HepG2 (cell line): ENCODE measurements around the gene IL6ST. TPM values are rescaled to one million over a fixed set of nuclear protein-coding genes. Genes with fewer than 3 reads are reported as not detected.
"Not testable (repeated sequence)": the region's sequence is repeated elsewhere in the genome, so short reads cannot be mapped to it uniquely, and the experiment has no call there.

Experiments
- ATAC-seq: fragments of 200-7000 bp; cut with Tn5 transposase; 3 replicates; pipeline ENCODE4 v1.9.1; 2020; ENCODE audit warnings: mild to moderate bottlenecking, moderate library complexity
- BruUV-seq: library from RNA; stranded (reverse); fragments of 400-500 nt; replicated peaks from 2 replicates; lab custom pipeline; 2021; lab: Mats Ljungman, UMichigan
- CTCF ChIA-PET: fragments of 300-600 bp; formaldehyde crosslinking; extraction: SDS; loops from one replicate; lab custom pipeline; 2021; ENCODE audit warnings: low total read pairs, inconsistent platforms, low intra/inter-chr PET ratio; lab: Yijun Ruan, JAX
- POLR2A ChIA-PET: fragments of 350-600 bp; sonication (Branson Sonifier 250); formaldehyde crosslinking; loops from one replicate; lab custom pipeline; 2020; ENCODE audit warnings: antibody characterized with exemption, inconsistent platforms; lab: Yijun Ruan, JAX
- DNase-seq: peaks from one replicate; pipeline ENCODE4 v3.0.0-alpha.2; 2015; ENCODE audit warnings: low spot score
- FAIRE-seq: peaks from 3 replicates; lab custom pipeline; 2011; peaks lifted over from hg19 to GRCh38; lab: Jason Lieb, UNC
- H2AFZ ChIP-seq: one replicate; pipeline ENCODE4 v1.6.1; 2011; ENCODE audit warnings: low read length, inconsistent platforms
- H3K27ac ChIP-seq: fragments of 300-600 bp; 3 replicates; pipeline ENCODE4 v1.8.0; 2011; ENCODE audit warnings: mixed run types, mild to moderate bottlenecking, mixed read lengths, low read length, inconsistent platforms; ENCODE audit not compliant: insufficient read depth; ENCODE audit errors: extremely low read length
- H3K27me3 ChIP-seq, 2 experiments: fragments of 200-600 bp in 1 of 2; 2 replicates in 1 of 2; 3 replicates in 1 of 2; pipeline versions ENCODE4 v1.6.0 to v1.8.0; 2011; ENCODE audit warnings: low read length in 2 of 2, mild to moderate bottlenecking in 2 of 2, moderate library complexity in 2 of 2, inconsistent platforms in 1 of 2; ENCODE audit not compliant: insufficient read depth in 2 of 2, control insufficient read depth in 1 of 2
- H3K36me3 ChIP-seq, 2 experiments: fragments of 200-600 bp in 1 of 2; replicated peaks in 1 of 2; 2 replicates in 1 of 2; 3 replicates in 1 of 2; pipeline versions ENCODE4 v1.5.1 to v1.8.0; 2011; ENCODE audit warnings: low read length in 2 of 2, inconsistent platforms in 1 of 2; ENCODE audit not compliant: insufficient read depth in 2 of 2, control insufficient read depth in 1 of 2
- H3K4me1 ChIP-seq: 2 replicates; pipeline ENCODE4 v1.5.1; 2012; ENCODE audit warnings: low read length, inconsistent platforms; ENCODE audit not compliant: insufficient read depth
- H3K4me2 ChIP-seq: 2 replicates; pipeline ENCODE4 v1.6.0; 2011; ENCODE audit warnings: low read depth, low read length, inconsistent platforms
- H3K4me3 ChIP-seq, 3 experiments: fragments of 200-600 bp in 1 of 3; sonication (generic), shearing (Covaris generic) in 1 of 3; replicated peaks in 1 of 3; 2 replicates each; pipeline ENCODE4 v1.5.1; 2011 to 2016; ENCODE audit warnings: low read length in 3 of 3, inconsistent platforms in 2 of 3, low read depth in 2 of 3, mild to moderate bottlenecking in 2 of 3, control low read depth in 1 of 3, mixed read lengths in 1 of 3; ENCODE audit not compliant: insufficient read depth in 1 of 3
- H3K79me2 ChIP-seq: one replicate; pipeline ENCODE4 v1.6.1; 2011; ENCODE audit warnings: low read length, inconsistent platforms; ENCODE audit not compliant: insufficient read depth
- H3K9ac ChIP-seq: 2 replicates; pipeline ENCODE4 v1.6.0; 2011; ENCODE audit warnings: mild to moderate bottlenecking, low read depth, low read length, inconsistent platforms; ENCODE audit not compliant: insufficient read depth
- H3K9me3 ChIP-seq: 2 replicates; pipeline ENCODE4 v1.5.1; 2012; ENCODE audit warnings: mild to moderate bottlenecking, low read length
- H4K20me1 ChIP-seq: 2 replicates; pipeline ENCODE4 v1.6.0; 2011; ENCODE audit warnings: inconsistent platforms, mild to moderate bottlenecking, low read length, moderate library complexity; ENCODE audit not compliant: insufficient read depth
- ATF1 ChIP-seq: IDR thresholded peaks from 2 replicates; pipeline ENCODE4 v1.6.1; 2016; ENCODE audit warnings: mild to moderate bottlenecking, control low read depth
- CTCF ChIP-seq: sonication (generic); formaldehyde crosslinking; IDR thresholded peaks from 2 replicates; pipeline ENCODE4 v1.5.0; 2020; ENCODE audit warnings: mild to moderate bottlenecking, missing genetic modification reagents, moderate library complexity
- NFE2L2 ChIP-seq: fragments of 150-350 bp; IDR thresholded peaks from 2 replicates; pipeline ENCODE4 v1.6.1; 2014; ENCODE audit warnings: low read length
- PRPF4 ChIP-seq: fragments of 200-400 bp; formaldehyde crosslinking; IDR thresholded peaks from 2 replicates; pipeline ENCODE4 v1.6.1; 2016; ENCODE audit warnings: low read length, low read depth; ENCODE audit not compliant: poor library complexity, severe bottlenecking
- SP1 ChIP-seq, 2 experiments: fragments of 450-650 bp in 1 of 2; sonication (generic) in 1 of 2; formaldehyde crosslinking in 1 of 2; IDR thresholded peaks; 2 replicates each; pipeline versions ENCODE4 v1.4.0 to v1.6.1; 2016 to 2020; ENCODE audit warnings: missing genetic modification reagents in 1 of 2
- SYNCRIP ChIP-seq: fragments of 200-400 bp; formaldehyde crosslinking; IDR thresholded peaks from 2 replicates; pipeline ENCODE4 v1.6.1; 2018; ENCODE audit warnings: mild to moderate bottlenecking, low read depth, low read length; ENCODE audit not compliant: insufficient read depth
- ZFYVE20 ChIP-seq: sonication (generic); formaldehyde crosslinking; IDR thresholded peaks from 2 replicates; pipeline ENCODE4 v1.8.0; 2023; ENCODE audit warnings: low read depth, mild to moderate bottlenecking, moderate library complexity, missing genetic modification reagents, borderline replicate concordance
- ZNF24 ChIP-seq: fragments of 450-650 bp; IDR thresholded peaks from 2 replicates; pipeline ENCODE4 v1.6.1; 2017; ENCODE audit warnings: antibody characterized with exemption, mild to moderate bottlenecking
- ZNF33A ChIP-seq: sonication (generic); formaldehyde crosslinking; IDR thresholded peaks from 2 replicates; pipeline ENCODE4 v1.5.1; 2020; ENCODE audit warnings: missing genetic modification reagents, mild to moderate bottlenecking, moderate library complexity, borderline replicate concordance
- ZNF343 ChIP-seq: sonication (generic); formaldehyde crosslinking; IDR thresholded peaks from 2 replicates; pipeline ENCODE4 v1.4.0; 2020; ENCODE audit warnings: mild to moderate bottlenecking, missing genetic modification reagents
- ZNF574 ChIP-seq: sonication (generic); formaldehyde crosslinking; IDR thresholded peaks from 2 replicates; pipeline ENCODE4 v1.4.0; 2020; ENCODE audit warnings: missing genetic modification reagents
- ZNF605 ChIP-seq: sonication (generic); formaldehyde crosslinking; IDR thresholded peaks from 2 replicates; pipeline ENCODE4 v1.8.0; 2022; ENCODE audit warnings: mild to moderate bottlenecking, missing genetic modification reagents
- ZNF790 ChIP-seq: sonication (generic); formaldehyde crosslinking; IDR thresholded peaks from 2 replicates; pipeline ENCODE4 v1.8.0; 2022; ENCODE audit warnings: missing genetic modification reagents, mild to moderate bottlenecking, borderline replicate concordance
- WGBS: methylation state at CpG from one replicate; pipeline ENCODE4 v1.1.6; 2017; ENCODE audit warnings: low lambda C conversion rate; 5-methylcytosine and 5-hydroxymethylcytosine counted together
- in situ Hi-C: cut with HindIII; loops from 2 replicates; pipeline ENCODE4 v1.10.0; 2017; ENCODE audit warnings: low pct_unique_long_range_greater_than_20kb; ENCODE audit not compliant: extremely low pct_ligation_motif_present
- intact Hi-C: fragments of 100-400 bp; cut with micrococcal nuclease; formaldehyde crosslinking; loops from one replicate; pipeline ENCODE4 v1.10.0; 2022; ENCODE audit not compliant: unreplicated experiment
- polyA plus RNA-seq, 8 experiments: library from polyadenylated mRNA; depleted of rRNA in 3 of 8; stranded (reverse) in 7 of 8; unstranded in 1 of 8; fragments of >200 nt; fragmentation: Illumina TruSeq in 4 of 8; extraction: Trizol in 4 of 8; gene quantifications; 2 replicates each; pipeline versions ENCODE4 v1.2.1 to v1.2.3, GENCODE V29; 2011 to 2016; ENCODE audit warnings: low read depth in 4 of 8, missing spikeins in 1 of 8, mixed read lengths in 1 of 8; ENCODE audit not compliant: insufficient read depth in 1 of 8
- total RNA-seq, 5 experiments: library from RNA; depleted of rRNA; stranded (reverse); fragments of >200 nt; fragmentation: Illumina TruSeq; extraction: Trizol; gene quantifications; 2 replicates each; pipeline ENCODE4 v1.2.3, GENCODE V29; 2016; ENCODE audit warnings: low read depth in 1 of 5

The IL6ST gene
- total and polyA plus RNA-seq, 2 of the 13 experiments (the other 11 are each of a cell fraction or from before 2014, with no cell fraction given), result 66.6 to 166 TPM

GRCh38 chr5:56000221-56000620 lies 5.5 kb upstream of the IL6ST start:
- CTCF ChIA-PET, H3K27me3 ChIP-seq, H3K9ac ChIP-seq, H3K79me2 ChIP-seq, ATAC-seq, H3K4me2 ChIP-seq, H3K36me3 ChIP-seq, POLR2A ChIA-PET, in situ Hi-C loops, H3K9me3 ChIP-seq, H2AFZ ChIP-seq, H4K20me1 ChIP-seq, intact Hi-C loops, BruUV-seq, H3K4me3 ChIP-seq, DNase-seq, H3K27ac ChIP-seq, FAIRE-seq: not testable (repeated sequence)
- WGBS, result 98% methylated on average over 5 of the region's 5 CpGs
- peaks cover 44% of the 10 kb centered on the region for H3K4me1 ChIP-seq

- 98% methylated on average over 6 of the region's 6 CpGs for WGBS
- Histone ChIP-seq H4K20me1 (peaks cover 3% of the 10 kb centered on the region; the same call in 1 of the 2 replicates), H3K4me1 (peaks cover 41% of the 10 kb centered on the region), H3K4me3 (no peak overlapping the region), H3K4me2 (no peak overlapping the region), H2AFZ (no peak overlapping the region), H3K27ac (no peak overlapping the region), H3K27me3 (peaks cover 0 to 4% of the 10 kb centered on the region in 2 experiments; a peak in 1 of 5 replicates), H3K36me3 (no peaks in the 10 kb centered on the region), H3K9ac (no peak overlapping the region), H3K79me2 (peaks cover 17% of the 10 kb centered on the region), H3K9me3 (peaks cover 8% of the 10 kb centered on the region)
- no peak for FAIRE-seq
- ChIA-PET CTCF (no interaction called here), POLR2A (no interaction called here)
- intact Hi-C loops, result no loop called here
- no TSS peak for BruUV-seq
- ATAC-seq, result no peak
- DNase-seq, result no peak
- in situ Hi-C loops, result loop anchor here (25.0 kb wide), 1 partner anchor 863 kb away; no protein-coding TSS in a partner anchor
- TF ChIP-seq ZNF24, result no peak
- TF ChIP-seq ZNF790 (CRISPR knock-in tag), result no peak
- no peak for TF ChIP-seq ZNF343 (CRISPR knock-in tag)
- no peak for TF ChIP-seq ZNF33A (CRISPR knock-in tag)
- TF ChIP-seq ZNF605 (CRISPR knock-in tag), result no peak
- no peak for TF ChIP-seq CTCF (CRISPR knock-in tag)
- no peak for TF ChIP-seq ATF1
- no peak for TF ChIP-seq NFE2L2
- no peak for TF ChIP-seq SP1 (IDR thresholded peaks at IDR 0.05)
- no peak for TF ChIP-seq SP1 (CRISPR knock-in tag; IDR thresholded peaks at IDR 0.05)
- TF ChIP-seq ZNF574, result no peak
- no peak for TF ChIP-seq PRPF4
- TF ChIP-seq SYNCRIP, result no peak
- no peak for TF ChIP-seq ZFYVE20 (CRISPR knock-in tag)
Measured at GRCh38 chr5:55998966-55999365, 4.2 kb upstream of the IL6ST start.
